Brain microvascular endothelial cell (primary cell): ENCODE measurements around the gene FRAS1.
A peak's percentile ranks its signal among the peaks of the same experiment; 100 is the strongest.

ENCODE experiments used
- DNase-seq: peaks from one replicate; pipeline ENCODE4 v3.0.0-alpha.2; 2020
- H3K27ac ChIP-seq: fragments of 250-450 bp; sonication (Bioruptor Pico); 2 replicates; pipeline ENCODE4 v1.5.1; 2020; ENCODE audit warnings: mild to moderate bottlenecking, moderate library complexity
- H3K27me3 ChIP-seq: fragments of 250-450 bp; sonication (Bioruptor Pico); replicated peaks from 2 replicates; pipeline ENCODE4 v1.5.1; 2020; ENCODE audit warnings: mild to moderate bottlenecking
- H3K36me3 ChIP-seq: fragments of 250-450 bp; sonication (Bioruptor Pico); replicated peaks from 2 replicates; pipeline ENCODE4 v1.5.1; 2020; ENCODE audit warnings: mild to moderate bottlenecking
- H3K4me3 ChIP-seq: 2 replicates; pipeline ENCODE4 v1.5.1; 2011; ENCODE audit warnings: low read depth, mild to moderate bottlenecking, control low read depth, low read length, moderate library complexity
- in situ Hi-C: cut with HindIII; loops from 2 replicates; pipeline ENCODE4 v1.10.0; 2017; ENCODE audit warnings: low sequenced_read_pairs, low pct_ligation_motif_present
- TF ChIP-seq, protein P1 (sequence below): IDR thresholded peaks from 2 replicates; pipeline ENCODE4 v1.5.1; 2011; ENCODE audit warnings: low read depth, mild to moderate bottlenecking, moderate library complexity, low read length, control low read depth, inconsistent platforms; ENCODE audit errors: missing control alignments

FRAS1 gene

GRCh38 chr4:78363031-78363570, 306.0 kb downstream of the FRAS1 start:
- no peaks in the 10 kb centered on the region for H3K27me3 ChIP-seq
- H3K27ac ChIP-seq: no peak overlapping the region
- in situ Hi-C loops: no loop called here
- H3K36me3 ChIP-seq: no peaks in the 10 kb centered on the region
- H3K4me3 ChIP-seq: no peak overlapping the region
- TF ChIP-seq, protein P1, sequence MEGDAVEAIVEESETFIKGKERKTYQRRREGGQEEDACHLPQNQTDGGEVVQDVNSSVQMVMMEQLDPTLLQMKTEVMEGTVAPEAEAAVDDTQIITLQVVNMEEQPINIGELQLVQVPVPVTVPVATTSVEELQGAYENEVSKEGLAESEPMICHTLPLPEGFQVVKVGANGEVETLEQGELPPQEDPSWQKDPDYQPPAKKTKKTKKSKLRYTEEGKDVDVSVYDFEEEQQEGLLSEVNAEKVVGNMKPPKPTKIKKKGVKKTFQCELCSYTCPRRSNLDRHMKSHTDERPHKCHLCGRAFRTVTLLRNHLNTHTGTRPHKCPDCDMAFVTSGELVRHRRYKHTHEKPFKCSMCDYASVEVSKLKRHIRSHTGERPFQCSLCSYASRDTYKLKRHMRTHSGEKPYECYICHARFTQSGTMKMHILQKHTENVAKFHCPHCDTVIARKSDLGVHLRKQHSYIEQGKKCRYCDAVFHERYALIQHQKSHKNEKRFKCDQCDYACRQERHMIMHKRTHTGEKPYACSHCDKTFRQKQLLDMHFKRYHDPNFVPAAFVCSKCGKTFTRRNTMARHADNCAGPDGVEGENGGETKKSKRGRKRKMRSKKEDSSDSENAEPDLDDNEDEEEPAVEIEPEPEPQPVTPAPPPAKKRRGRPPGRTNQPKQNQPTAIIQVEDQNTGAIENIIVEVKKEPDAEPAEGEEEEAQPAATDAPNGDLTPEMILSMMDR: no peak
- DNase-seq: no peak

- H3K4me3 ChIP-seq: no peak overlapping the region
- DNase-seq: peak; percentile 66
- no peaks in the 10 kb centered on the region for H3K27me3 ChIP-seq
- TF ChIP-seq, protein P1: no peak
- no peaks in the 10 kb centered on the region for H3K36me3 ChIP-seq
- H3K27ac ChIP-seq: no peak overlapping the region
- in situ Hi-C loops: no loop called here
Measured at GRCh38 chr4:78369679-78370078, 312.6 kb downstream of the FRAS1 start.

- Histone ChIP-seq H3K27ac (no peak overlapping the region), H3K27me3 (no peaks in the 10 kb centered on the region), H3K36me3 (no peaks in the 10 kb centered on the region), H3K4me3 (no peak overlapping the region)
- in situ Hi-C loops: no loop called here
- TF ChIP-seq, protein P1: no peak
- no peak for DNase-seq
Measured at GRCh38 chr4:78370631-78371372, 313.7 kb downstream of the FRAS1 start.

DNA sequence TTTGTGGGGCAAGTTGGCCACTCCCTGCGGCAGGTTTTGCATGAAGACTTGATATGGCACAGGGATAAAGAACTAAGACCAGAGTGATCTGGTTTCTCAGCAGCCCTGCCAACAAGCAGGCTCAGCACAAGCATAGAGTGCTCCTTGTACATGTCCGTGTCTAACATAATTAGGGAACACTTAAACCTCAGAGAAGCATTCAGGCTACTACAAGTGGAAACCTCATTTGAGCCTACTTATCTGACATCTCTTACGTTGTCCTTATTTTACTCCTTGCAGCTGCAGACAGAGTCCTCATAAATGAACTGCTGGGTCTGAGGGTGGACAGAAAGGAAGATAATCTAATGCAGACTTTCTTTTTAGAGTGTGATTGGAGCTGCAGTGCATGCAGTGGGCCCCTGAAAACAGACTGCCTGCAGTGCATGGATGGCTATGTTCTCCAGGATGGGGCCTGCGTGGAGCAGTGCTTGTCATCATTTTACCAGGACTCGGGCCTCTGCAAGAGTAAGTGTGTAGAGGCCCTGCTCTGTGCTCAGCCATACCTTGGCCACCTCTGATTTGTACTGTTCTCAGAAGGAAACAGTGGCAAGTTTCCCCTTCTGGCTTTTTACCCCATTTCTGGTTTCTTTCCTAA, 315.3 kb downstream of the FRAS1 start:
- Histone ChIP-seq H3K27me3 (no peaks in the 10 kb centered on the region), H3K36me3 (no peaks in the 10 kb centered on the region), H3K4me3 (no peak overlapping the region), H3K27ac (no peak overlapping the region)
- DNase-seq: no peak
- in situ Hi-C loops: no loop called here
- TF ChIP-seq, protein P1: no peak

GRCh38 chr4:78377555-78377954, 320.4 kb downstream of the FRAS1 start:
- Histone ChIP-seq H3K27ac (no peak overlapping the region), H3K27me3 (no peaks in the 10 kb centered on the region), H3K36me3 (no peaks in the 10 kb centered on the region), H3K4me3 (no peak overlapping the region)
- in situ Hi-C loops: no loop called here
- TF ChIP-seq, protein P1: no peak
- DNase-seq: no peak

GRCh38 chr4:78379040-78379439, 321.9 kb downstream of the FRAS1 start:
- no peaks in the 10 kb centered on the region for H3K36me3 ChIP-seq
- TF ChIP-seq, protein P1: no peak
- no peak overlapping the region for H3K27ac ChIP-seq
- H3K27me3 ChIP-seq: no peaks in the 10 kb centered on the region
- no peak overlapping the region for H3K4me3 ChIP-seq
- in situ Hi-C loops: no loop called here
- DNase-seq: no peak
